K562 (cell line): ENCODE results near the gene SHC1. TPM values are rescaled to one million over a fixed set of nuclear protein-coding genes. Genes with fewer than 3 reads are reported as not detected.

ENCODE experiments used
- ATAC-seq: fragments of 200-7000 bp; cut with Tn5 transposase; 3 replicates; pipeline ENCODE4 v1.9.1; 2020; ENCODE audit warnings: moderate library complexity
- BruUV-seq: library from RNA; stranded (reverse); fragments of 400-500 nt; replicated peaks from 2 replicates; lab custom pipeline; 2021; lab: Mats Ljungman, UMichigan
- CTCF ChIA-PET: fragments of 300-600 bp; formaldehyde crosslinking; extraction: SDS; loops from one replicate; lab custom pipeline; 2021; ENCODE audit warnings: low intra/inter-chr PET ratio; lab: Yijun Ruan, JAX
- POLR2A ChIA-PET: fragments of 300-600, 350-650 bp; sonication (Branson Sonifier 250); formaldehyde crosslinking; extraction: SDS; loops from one replicate; lab custom pipeline; 2021; ENCODE audit warnings: antibody characterized with exemption, inconsistent platforms; lab: Yijun Ruan, JAX
- DNase-seq, 4 experiments: peaks; one replicate each; pipeline versions ENCODE4 v3.0.0 to v3.0.0-alpha.2; 2011 to 2018; ENCODE audit warnings: low spot score in 3 of 4, mixed read lengths in 3 of 4; ENCODE audit errors: extremely low read depth in 1 of 4
- FAIRE-seq: peaks from 2 replicates; lab custom pipeline; 2011; peaks lifted over from hg19 to GRCh38; lab: Jason Lieb, UNC
- H2AFZ ChIP-seq: 2 replicates; pipeline ENCODE4 v1.6.0; 2011; ENCODE audit warnings: low read depth, low read length, control low read depth, inconsistent platforms
- H3K27ac ChIP-seq: fragments of 200-600 bp; 3 replicates; pipeline ENCODE4 v1.8.0; 2011; ENCODE audit warnings: low read depth, mild to moderate bottlenecking, control low read depth, inconsistent platforms, low read length, moderate library complexity, mixed read lengths; ENCODE audit errors: extremely low read depth
- H3K27me3 ChIP-seq, 2 experiments: fragments of 300-600 bp in 1 of 2; 2 replicates in 1 of 2; 3 replicates in 1 of 2; pipeline versions ENCODE4 v1.6.0 to v1.8.0; 2011; ENCODE audit warnings: inconsistent platforms in 2 of 2, low read length in 2 of 2, mild to moderate bottlenecking in 1 of 2, mixed read lengths in 1 of 2, moderate library complexity in 1 of 2; ENCODE audit not compliant: control insufficient read depth in 2 of 2, insufficient read depth in 2 of 2
- H3K36me3 ChIP-seq: fragments of 300-600 bp; 3 replicates; pipeline ENCODE4 v1.8.0; 2011; ENCODE audit warnings: mild to moderate bottlenecking, low read length, inconsistent platforms; ENCODE audit not compliant: control insufficient read depth, insufficient read depth
- H3K4me1 ChIP-seq, 2 experiments: fragments of 200-600 bp in 1 of 2; replicated peaks in 1 of 2; 2 replicates in 1 of 2; 3 replicates in 1 of 2; pipeline versions ENCODE4 v1.5.1 to v1.8.0; 2011; ENCODE audit warnings: inconsistent platforms in 2 of 2, low read length in 2 of 2, mild to moderate bottlenecking in 1 of 2, mixed read lengths in 1 of 2, moderate library complexity in 1 of 2; ENCODE audit not compliant: control insufficient read depth in 2 of 2, insufficient read depth in 2 of 2
- H3K4me2 ChIP-seq: 2 replicates; pipeline ENCODE4 v1.6.1; 2011; ENCODE audit warnings: low read length, control low read depth, inconsistent platforms, mixed read lengths; ENCODE audit not compliant: insufficient read depth
- H3K4me3 ChIP-seq: fragments of 200-600 bp; sonication (generic), shearing (Covaris generic); 2 replicates; pipeline ENCODE4 v1.5.1; 2016; ENCODE audit warnings: control low read depth, inconsistent platforms
- H3K79me2 ChIP-seq: fragments of 200-600 bp; 3 replicates; pipeline ENCODE4 v1.8.0; 2011; ENCODE audit warnings: low read length, inconsistent platforms; ENCODE audit not compliant: control insufficient read depth, insufficient read depth
- H3K9ac ChIP-seq, 2 experiments: 2 replicates each; pipeline versions ENCODE4 v1.6.0 to v1.6.1; 2011; ENCODE audit warnings: low read depth in 2 of 2, low read length in 2 of 2, control low read depth in 1 of 2, inconsistent platforms in 1 of 2, mild to moderate bottlenecking in 1 of 2, mixed read lengths in 1 of 2; ENCODE audit not compliant: insufficient read depth in 1 of 2
- H3K9me1 ChIP-seq: one replicate; pipeline ENCODE4 v1.6.0; 2011; ENCODE audit warnings: inconsistent platforms, mild to moderate bottlenecking, low read length, moderate library complexity; ENCODE audit not compliant: control insufficient read depth, insufficient read depth
- H3K9me3 ChIP-seq: replicated peaks from 2 replicates; pipeline ENCODE4 v1.5.1; 2011; ENCODE audit warnings: low read depth, low read length, inconsistent platforms; ENCODE audit not compliant: control insufficient read depth, insufficient read depth
- H4K20me1 ChIP-seq: replicated peaks from 2 replicates; pipeline ENCODE4 v1.6.1; 2011; ENCODE audit warnings: low read length, inconsistent platforms, mixed read lengths; ENCODE audit not compliant: control insufficient read depth, insufficient read depth
- BCOR ChIP-seq: fragments of 450-650 bp; IDR thresholded peaks from 2 replicates; pipeline ENCODE4 v1.6.1; 2016
- KDM1A ChIP-seq, 2 experiments: fragments of 450-650 bp; IDR thresholded peaks; 2 replicates each; pipeline ENCODE4 v1.6.1; 2016; ENCODE audit warnings: mild to moderate bottlenecking in 2 of 2
- RBM25 ChIP-seq: fragments of 200-400 bp; formaldehyde crosslinking; IDR thresholded peaks from 2 replicates; pipeline ENCODE4 v1.6.1; 2018; ENCODE audit warnings: low read length, low read depth, moderate library complexity; ENCODE audit not compliant: severe bottlenecking
- SMARCA5 ChIP-seq: fragments of 450-650 bp; IDR thresholded peaks from 2 replicates; pipeline ENCODE4 v1.6.1; 2016
- ZNF121 ChIP-seq: sonication (generic); formaldehyde crosslinking; conservative IDR thresholded peaks from 2 replicates; pipeline ENCODE4 v1.8.0; 2022; ENCODE audit warnings: missing genetic modification reagents
- ZNF143 ChIP-seq: sonication (generic); formaldehyde crosslinking; IDR thresholded peaks from 2 replicates; pipeline ENCODE4 v1.9.0; 2022; ENCODE audit warnings: mild to moderate bottlenecking, missing genetic modification reagents
- WGBS: fragments of 100-300 bp; shearing (Covaris generic); methylation state at CpG from one replicate; pipeline ENCODE4 v1.1.6; 2016; ENCODE audit warnings: low coverage, mixed read lengths; ENCODE audit not compliant: insufficient coverage; ENCODE audit errors: missing lambda C conversion rate; 5-methylcytosine and 5-hydroxymethylcytosine counted together
- in situ Hi-C: fragments of 300-500 bp; cut with MboI; formaldehyde crosslinking; loops from 4 replicates; pipeline ENCODE4 v1.15.0; 2018; ENCODE audit warnings: inconsistent platforms, mixed read lengths
- intact Hi-C: fragments of 100-400 bp; cut with micrococcal nuclease; formaldehyde crosslinking; loops from 2 replicates; pipeline ENCODE4 v1.14.2; 2022
- polyA plus RNA-seq, 8 experiments: library from polyadenylated mRNA; depleted of rRNA in 4 of 8; stranded (reverse) in 5 of 8; unstranded in 3 of 8; fragments of >200 nt; fragmentation: Nextera tagmentation in 2 of 8; fragmentation: Illumina TruSeq in 1 of 8; extraction: Ambion mirVana in 2 of 8; extraction: Trizol in 1 of 8; gene quantifications; 2 replicates each; pipeline versions ENCODE4 v1.2.1 to v1.2.3, GENCODE V29; 2011 to 2014; ENCODE audit warnings: inconsistent platforms in 1 of 8, missing spikeins in 1 of 8
- total RNA-seq, 7 experiments: library from RNA; depleted of rRNA in 6 of 7; stranded (reverse); fragments of >200 nt in 6 of 7; fragmentation: Illumina TruSeq in 2 of 7; extraction: Trizol in 2 of 7; gene quantifications; 2 replicates each; pipeline versions ENCODE4 v1.2.1 to v1.2.3, GENCODE V29; 2011 to 2021; ENCODE audit warnings: low replicate concordance in 1 of 7

The SHC1 gene
- total and polyA plus RNA-seq, 9 of the 15 experiments (the other 6 are each of a cell fraction or from before 2014, with no cell fraction given), result 4.1 to 113 (median 51.9) TPM

DNA sequence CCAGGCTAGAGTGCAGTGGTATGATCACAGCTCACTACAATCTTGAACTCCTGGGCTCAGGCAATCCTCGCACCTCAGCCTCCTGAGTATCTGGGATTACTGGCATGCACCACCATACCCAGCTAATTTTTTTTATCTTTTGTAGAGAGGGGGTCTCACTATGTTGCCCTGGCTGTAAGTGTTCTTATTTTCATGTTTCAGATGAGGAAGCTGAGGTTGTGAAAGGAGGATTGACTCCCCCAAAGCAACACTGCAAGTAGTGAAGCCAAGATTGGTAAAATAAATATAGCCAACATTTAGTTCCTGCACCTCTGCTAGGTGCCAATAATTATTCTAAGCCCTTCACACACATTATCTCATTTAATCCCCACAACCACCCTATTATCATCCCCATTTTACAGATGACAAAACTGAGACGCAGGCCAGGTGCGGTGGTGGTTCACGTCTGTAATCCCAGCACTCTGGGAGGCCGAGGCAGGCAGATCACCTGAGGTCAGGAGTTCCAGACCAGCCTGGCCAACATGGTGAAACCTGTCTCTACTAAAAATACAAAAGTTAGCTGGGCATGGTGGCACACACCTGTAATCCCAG, 36.1 kb downstream of the SHC1 start:
- H3K9ac ChIP-seq, result no peak overlapping the region
- H2AFZ ChIP-seq, result no peak overlapping the region
- no peaks in the 10 kb centered on the region for H3K27me3 ChIP-seq
- no peaks in the 10 kb centered on the region for H3K9me3 ChIP-seq
- 93% methylated on average over 5 of the region's 5 CpGs for WGBS
- no peaks in the 10 kb centered on the region for H4K20me1 ChIP-seq
- ATAC-seq, result no peak
- BruUV-seq, result no TSS peak
- peaks cover 3% of the 10 kb centered on the region; the same call in 1 of the 3 replicates for H3K79me2 ChIP-seq
- POLR2A ChIA-PET, result interaction anchor here (0.7 kb wide), 1 partner anchor 579 kb away, joined by 4 read pairs; no protein-coding TSS in a partner anchor
- no peak overlapping the region for H3K4me3 ChIP-seq
- H3K9me1 ChIP-seq, result no peaks in the 10 kb centered on the region
- no peak for DNase-seq
- intact Hi-C loops, result no loop called here
- H3K4me2 ChIP-seq, result no peak overlapping the region
- peaks cover 15 to 20% of the 10 kb centered on the region in 2 experiments; a peak in 4 of 5 replicates for H3K4me1 ChIP-seq
- FAIRE-seq, result no peak
- CTCF ChIA-PET, result no interaction called here
- H3K27ac ChIP-seq, result no peak overlapping the region
- in situ Hi-C loops, result no loop called here
- no peaks in the 10 kb centered on the region for H3K36me3 ChIP-seq
- TF ChIP-seq SMARCA5 (peak; percentile 39; the same call in 1 of the 2 replicates), BCOR (peak; percentile 85), ZNF121 (CRISPR knock-in tag) (peak; percentile 58), RBM25 (peak; percentile 40), KDM1A (IDR thresholded peaks at IDR 0.05) (peak; percentile 14 to 20; a peak in 1 of 4 replicates), ZNF143 (no peak)
